Karpas-422 (cell line): ENCODE results near the gene CHRNE. TPM values are rescaled to one million over a fixed set of nuclear protein-coding genes. Genes with fewer than 3 reads are reported as not detected.

ENCODE experiments used
- DNase-seq: peaks from one replicate; pipeline ENCODE4 v3.0.0-alpha.2; 2015
- H2AFZ ChIP-seq: fragments of 200-600 bp; sonication (generic); 2 replicates; pipeline ENCODE4 v1.6.1; 2014; ENCODE audit warnings: antibody characterized with exemption, low read length, mixed read lengths
- H3K27ac ChIP-seq: fragments of 200-600 bp; sonication (generic); 2 replicates; pipeline ENCODE4 v1.5.1; 2014; ENCODE audit warnings: mild to moderate bottlenecking, low read length, moderate library complexity
- H3K27me3 ChIP-seq: fragments of 200-600 bp; sonication (generic); 2 replicates; pipeline ENCODE4 v1.6.1; 2014; ENCODE audit warnings: low read length, mixed read lengths
- H3K36me3 ChIP-seq: fragments of 200-600 bp; sonication (generic); 2 replicates; pipeline ENCODE4 v1.6.1; 2014; ENCODE audit warnings: low read length, mixed read lengths; ENCODE audit not compliant: insufficient read depth
- H3K4me1 ChIP-seq: fragments of 200-600 bp; sonication (generic); 2 replicates; pipeline ENCODE4 v1.6.1; 2014; ENCODE audit warnings: mild to moderate bottlenecking, low read length, mixed read lengths
- H3K4me2 ChIP-seq: fragments of 200-600 bp; sonication (generic); 2 replicates; pipeline ENCODE4 v1.6.1; 2014; ENCODE audit warnings: low read length, low read depth, mild to moderate bottlenecking; ENCODE audit not compliant: poor library complexity, severe bottlenecking
- H3K4me3 ChIP-seq: fragments of 200-600 bp; sonication (generic); 2 replicates; pipeline ENCODE4 v1.5.1; 2014; ENCODE audit warnings: mild to moderate bottlenecking, antibody characterized with exemption, low read length, mixed read lengths
- H3K79me2 ChIP-seq: fragments of 200-600 bp; sonication (generic); 2 replicates; pipeline ENCODE4 v1.6.1; 2014; ENCODE audit warnings: mild to moderate bottlenecking, low read length, mixed read lengths
- H3K9ac ChIP-seq: fragments of 200-600 bp; sonication (generic); 2 replicates; pipeline ENCODE4 v1.6.0; 2014; ENCODE audit warnings: low read length
- H3K9me2 ChIP-seq: fragments of 200-600 bp; sonication (generic), shearing (Covaris generic); replicated peaks from 2 replicates; pipeline ENCODE4 v1.6.0; 2014; ENCODE audit warnings: mild to moderate bottlenecking, low read length, moderate library complexity; ENCODE audit not compliant: insufficient read depth
- H3K9me3 ChIP-seq: fragments of 300-700, 200-600 bp; sonication (generic); 2 replicates; pipeline ENCODE4 v1.6.1; 2014; ENCODE audit warnings: low read length, mixed read lengths
- H4K20me1 ChIP-seq: fragments of 200-600 bp; sonication (generic); 2 replicates; pipeline ENCODE4 v1.6.1; 2014; ENCODE audit warnings: mild to moderate bottlenecking, antibody characterized with exemption, low read length, low read depth; ENCODE audit not compliant: insufficient read depth
- total RNA-seq: library from RNA; depleted of rRNA; stranded (reverse); fragments of >200 nt; shearing (Covaris generic); gene quantifications from 2 replicates; pipeline ENCODE4 v1.2.3, GENCODE V29; 2014; ENCODE audit warnings: low replicate concordance

The CHRNE gene
- total RNA-seq, 1 experiment from 2014 or later = 0.11 TPM

GRCh38 chr17:4893272-4893671 lies 9.6 kb downstream of the CHRNE start:
- H3K36me3 ChIP-seq = 0 out of 2 replicates have a peak, but pooled peaks cover 7% of the 10 kb centered on the region
- no peaks in the 10 kb centered on the region for H3K79me2 ChIP-seq
- H3K9ac ChIP-seq = no peak overlapping the region
- DNase-seq = no peak
- 0 out of 2 replicates have a peak, but pooled peaks cover 3% of the 10 kb centered on the region for H4K20me1 ChIP-seq
- no peak overlapping the region for H3K4me2 ChIP-seq
- H3K27ac ChIP-seq = no peak overlapping the region
- H3K4me3 ChIP-seq = no peak overlapping the region
- H3K9me3 ChIP-seq = no peaks in the 10 kb centered on the region
- H3K4me1 ChIP-seq = no peaks in the 10 kb centered on the region
- H3K27me3 ChIP-seq = no peaks in the 10 kb centered on the region
- H2AFZ ChIP-seq = no peak overlapping the region
- no peaks in the 10 kb centered on the region for H3K9me2 ChIP-seq

GRCh38 chr17:4892499-4893221 lies 10.2 kb downstream of the CHRNE start:
- no peak overlapping the region for H3K4me3 ChIP-seq
- H3K4me2 ChIP-seq = no peak overlapping the region
- no peaks in the 10 kb centered on the region for H3K4me1 ChIP-seq
- DNase-seq = no peak
- H3K79me2 ChIP-seq = no peaks in the 10 kb centered on the region
- H3K27me3 ChIP-seq = no peaks in the 10 kb centered on the region
- H3K36me3 ChIP-seq = 0 out of 2 replicates have a peak, but pooled peaks cover 7% of the 10 kb centered on the region
- H3K9me3 ChIP-seq = no peaks in the 10 kb centered on the region
- no peak overlapping the region for H2AFZ ChIP-seq
- H3K27ac ChIP-seq = no peak overlapping the region
- H3K9me2 ChIP-seq = no peaks in the 10 kb centered on the region
- no peak overlapping the region for H3K9ac ChIP-seq
- H4K20me1 ChIP-seq = 0 out of 2 replicates have a peak, but pooled peaks cover 3% of the 10 kb centered on the region

DNA sequence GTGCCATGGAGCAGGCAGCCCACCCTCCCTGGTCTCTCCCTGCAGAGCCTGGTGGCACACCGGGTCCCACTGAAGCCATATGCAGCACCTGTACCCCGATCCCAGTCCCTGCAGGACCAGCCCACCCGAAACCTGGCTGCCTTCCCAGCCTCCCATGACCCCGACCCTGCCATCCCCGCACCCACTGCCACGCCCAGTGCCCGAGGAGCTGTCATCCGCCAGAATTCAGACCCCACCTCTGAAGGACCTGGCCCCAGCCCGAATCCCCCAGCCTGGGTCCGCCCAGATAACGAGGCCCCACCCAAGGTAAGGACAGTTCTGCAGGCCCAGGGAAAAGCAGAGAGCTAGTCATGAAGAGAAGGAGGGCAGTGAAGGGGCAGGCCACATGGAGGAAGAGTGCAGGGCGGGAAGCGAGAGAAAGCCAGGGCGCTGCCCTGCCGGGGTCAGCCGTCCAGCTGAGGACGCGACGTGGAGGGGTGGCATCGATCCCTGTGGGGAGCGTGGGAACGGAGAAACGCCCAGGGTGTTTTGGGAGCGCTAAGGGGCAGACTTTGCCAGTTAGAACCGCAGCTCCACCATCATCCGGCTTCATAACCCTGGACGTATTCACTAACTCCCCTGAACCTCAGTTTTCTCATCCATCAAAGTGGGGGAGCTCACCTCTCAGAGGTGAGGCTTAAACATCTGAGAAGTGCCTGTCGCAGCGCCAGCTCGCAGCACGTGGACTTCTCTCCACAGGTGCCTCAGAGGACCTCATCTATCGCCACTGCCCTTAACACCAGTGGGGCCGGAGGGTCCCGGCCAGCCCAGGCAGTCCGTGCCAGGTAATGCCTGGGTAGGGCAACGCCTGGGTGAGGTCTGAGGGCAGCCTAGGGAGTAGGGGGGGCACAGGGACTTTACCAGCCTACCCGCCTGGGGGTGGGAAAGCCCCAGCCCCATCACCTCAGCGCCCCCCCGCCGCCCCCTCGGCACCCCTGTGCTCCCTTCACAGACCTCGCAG lies 11.2 kb downstream of the CHRNE start:
- H3K27ac ChIP-seq = no peak overlapping the region
- no peak for DNase-seq
- H2AFZ ChIP-seq = no peak overlapping the region
- 0 out of 2 replicates have a peak, but pooled peaks cover 3% of the 10 kb centered on the region for H4K20me1 ChIP-seq
- no peak overlapping the region for H3K9ac ChIP-seq
- no peaks in the 10 kb centered on the region for H3K4me1 ChIP-seq
- H3K79me2 ChIP-seq = no peaks in the 10 kb centered on the region
- H3K9me3 ChIP-seq = no peaks in the 10 kb centered on the region
- no peaks in the 10 kb centered on the region for H3K9me2 ChIP-seq
- 0 out of 2 replicates have a peak, but pooled peaks cover 7% of the 10 kb centered on the region for H3K36me3 ChIP-seq
- H3K4me2 ChIP-seq = no peak overlapping the region
- H3K27me3 ChIP-seq = no peaks in the 10 kb centered on the region
- no peak overlapping the region for H3K4me3 ChIP-seq

- 0 out of 2 replicates have a peak, but pooled peaks cover 7% of the 10 kb centered on the region for H3K36me3 ChIP-seq
- no peaks in the 10 kb centered on the region for H3K9me3 ChIP-seq
- no peaks in the 10 kb centered on the region for H3K9me2 ChIP-seq
- no peaks in the 10 kb centered on the region for H3K79me2 ChIP-seq
- no peak overlapping the region for H3K27ac ChIP-seq
- DNase-seq = no peak
- H3K4me1 ChIP-seq = no peaks in the 10 kb centered on the region
- no peak overlapping the region for H3K4me2 ChIP-seq
- no peak overlapping the region for H3K4me3 ChIP-seq
- no peak overlapping the region for H2AFZ ChIP-seq
- no peaks in the 10 kb centered on the region for H3K27me3 ChIP-seq
- H3K9ac ChIP-seq = no peak overlapping the region
- 0 out of 2 replicates have a peak, but pooled peaks cover 3% of the 10 kb centered on the region for H4K20me1 ChIP-seq
Observed at GRCh38 chr17:4887581-4887980, 15.3 kb downstream of the CHRNE start.

DNA sequence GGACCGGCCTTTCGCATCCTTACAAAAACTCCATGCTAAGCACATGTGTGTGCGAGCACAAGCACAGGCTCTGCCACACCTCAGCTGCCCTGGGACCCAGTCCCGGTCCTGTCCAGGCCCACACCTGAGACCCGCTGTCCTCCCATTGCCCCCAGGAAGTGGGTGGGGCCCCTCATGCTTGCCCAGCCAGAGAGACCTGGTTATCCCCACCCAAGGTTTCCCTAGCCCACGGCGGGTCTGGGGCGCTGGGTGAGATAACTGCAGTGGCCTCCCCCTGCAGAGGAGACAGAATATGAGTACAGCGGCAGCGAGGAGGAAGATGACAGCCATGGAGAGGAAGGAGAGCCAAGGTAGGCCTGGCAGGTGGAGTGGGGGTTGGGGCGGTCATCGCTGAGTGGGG lies 16.1 kb downstream of the CHRNE start:
- no peaks in the 10 kb centered on the region for H3K27me3 ChIP-seq
- peaks cover 5% of the 10 kb centered on the region for H3K4me1 ChIP-seq
- H3K36me3 ChIP-seq = 0 out of 2 replicates have a peak, but pooled peaks cover 7% of the 10 kb centered on the region
- H4K20me1 ChIP-seq = 0 out of 2 replicates have a peak, but pooled peaks cover 3% of the 10 kb centered on the region
- no peaks in the 10 kb centered on the region for H3K79me2 ChIP-seq
- no peaks in the 10 kb centered on the region for H3K9me2 ChIP-seq
- H3K4me2 ChIP-seq = no peak overlapping the region
- H3K9me3 ChIP-seq = no peaks in the 10 kb centered on the region
- no peak overlapping the region for H3K4me3 ChIP-seq
- no peak for DNase-seq
- no peak overlapping the region for H2AFZ ChIP-seq
- no peak overlapping the region for H3K9ac ChIP-seq
- H3K27ac ChIP-seq = no peak overlapping the region

GRCh38 chr17:4884489-4884888 lies 18.4 kb downstream of the CHRNE start:
- no peaks in the 10 kb centered on the region for H3K36me3 ChIP-seq
- H3K4me1 ChIP-seq = peaks cover 8% of the 10 kb centered on the region
- no peaks in the 10 kb centered on the region for H3K9me3 ChIP-seq
- no peak overlapping the region for H3K4me2 ChIP-seq
- no peaks in the 10 kb centered on the region for H3K9me2 ChIP-seq
- H3K27ac ChIP-seq = no peak overlapping the region
- H3K79me2 ChIP-seq = no peaks in the 10 kb centered on the region
- no peak overlapping the region for H3K4me3 ChIP-seq
- H3K27me3 ChIP-seq = no peaks in the 10 kb centered on the region
- H3K9ac ChIP-seq = no peak overlapping the region
- H2AFZ ChIP-seq = no peak overlapping the region
- 0 out of 2 replicates have a peak, but pooled peaks cover 3% of the 10 kb centered on the region for H4K20me1 ChIP-seq
- DNase-seq = no peak

GRCh38 chr17:4881761-4882555 lies 20.9 kb downstream of the CHRNE start:
- no peaks in the 10 kb centered on the region for H3K27me3 ChIP-seq
- no peak overlapping the region for H3K9ac ChIP-seq
- no peak overlapping the region for H2AFZ ChIP-seq
- H3K79me2 ChIP-seq = 0 out of 2 replicates have a peak, but pooled peaks cover under 1% of the 10 kb centered on the region
- no peak overlapping the region for H3K4me3 ChIP-seq
- H3K27ac ChIP-seq = no peak overlapping the region
- H3K9me2 ChIP-seq = no peaks in the 10 kb centered on the region
- peak; percentile 79 for DNase-seq
- no peaks in the 10 kb centered on the region for H3K36me3 ChIP-seq
- H3K4me1 ChIP-seq = peaks cover 8% of the 10 kb centered on the region
- no peaks in the 10 kb centered on the region for H3K9me3 ChIP-seq
- H4K20me1 ChIP-seq = no peaks in the 10 kb centered on the region
- no peak overlapping the region for H3K4me2 ChIP-seq
